HEK293 (cell line): ENCODE results near the gene RANBP1.

Experiments used
- CTCF ChIA-PET: fragments of 350-600 bp; formaldehyde crosslinking; extraction: SDS; loops from one replicate; lab custom pipeline; 2021; ENCODE audit warnings: antibody characterized with exemption; lab: Yijun Ruan, JAX
- POLR2A ChIA-PET: fragments of 300-600 bp; formaldehyde crosslinking; extraction: SDS; loops from one replicate; lab custom pipeline; 2020; ENCODE audit warnings: antibody characterized with exemption, inconsistent platforms; lab: Yijun Ruan, JAX
- H3K27ac ChIP-seq: fragments of 200-500 bp; sonication (Bioruptor generic); 2 replicates; pipeline ENCODE4 v1.5.1; 2014; ENCODE audit warnings: low read depth, low read length, control low read depth, inconsistent platforms; ENCODE audit errors: extremely low read depth
- H3K36me3 ChIP-seq, 2 experiments: fragments of 200-500 bp in 1 of 2; sonication (Bioruptor generic) in 1 of 2; 1 replicate in 1 of 2; 2 replicates in 1 of 2; pipeline ENCODE4 v1.5.1; 2014 to 2017; ENCODE audit warnings: inconsistent platforms in 2 of 2, low read length in 2 of 2; ENCODE audit not compliant: control insufficient read depth in 2 of 2, insufficient read depth in 1 of 2
- H3K4me1 ChIP-seq: fragments of 200-500 bp; sonication (Bioruptor generic); 2 replicates; pipeline ENCODE4 v1.5.1; 2014; ENCODE audit warnings: mild to moderate bottlenecking, low read length, inconsistent platforms; ENCODE audit not compliant: control insufficient read depth, insufficient read depth
- H3K4me3 ChIP-seq: 2 replicates; pipeline ENCODE4 v1.5.1; 2011; ENCODE audit warnings: low read depth, mild to moderate bottlenecking, control low read depth, low read length, moderate library complexity
- H3K9me3 ChIP-seq: fragments of 200-500 bp; sonication (Bioruptor generic); 2 replicates; pipeline ENCODE4 v1.5.1; 2014; ENCODE audit warnings: low read depth, low read length, inconsistent platforms; ENCODE audit not compliant: control insufficient read depth, insufficient read depth
- BCL11A ChIP-seq: fragments of 450-650 bp; formaldehyde crosslinking; IDR thresholded peaks from 2 replicates; pipeline ENCODE4 v1.5.1; 2016; ENCODE audit warnings: low read depth, missing biosample characterization, missing genetic modification characterization
- GLIS1 ChIP-seq: fragments of 450-650 bp; formaldehyde crosslinking; IDR thresholded peaks from 2 replicates; pipeline ENCODE4 v1.5.1; 2016; ENCODE audit warnings: missing biosample characterization, missing genetic modification characterization
- GLIS2 ChIP-seq: fragments of 450-650 bp; formaldehyde crosslinking; IDR thresholded peaks from 2 replicates; pipeline ENCODE4 v1.5.1; 2016; ENCODE audit warnings: missing biosample characterization, missing genetic modification characterization
- KLF8 ChIP-seq: fragments of 450-650 bp; formaldehyde crosslinking; IDR thresholded peaks from 2 replicates; pipeline ENCODE4 v1.5.1; 2016; ENCODE audit warnings: missing biosample characterization, missing genetic modification characterization
- KLF9 ChIP-seq: fragments of 450-650 bp; formaldehyde crosslinking; IDR thresholded peaks from 2 replicates; pipeline ENCODE4 v1.5.1; 2016; ENCODE audit warnings: missing biosample characterization, missing genetic modification characterization, low read depth
- SCRT2 ChIP-seq: fragments of 450-650 bp; formaldehyde crosslinking; IDR thresholded peaks from 2 replicates; pipeline ENCODE4 v1.5.1; 2016; ENCODE audit warnings: missing biosample characterization, missing genetic modification characterization
- WT1 ChIP-seq: fragments of 450-650 bp; formaldehyde crosslinking; IDR thresholded peaks from 2 replicates; pipeline ENCODE4 v1.5.1; 2016; ENCODE audit warnings: missing biosample characterization, missing genetic modification characterization
- ZBTB1 ChIP-seq: fragments of 450-650 bp; formaldehyde crosslinking; IDR thresholded peaks from 2 replicates; pipeline ENCODE4 v1.5.1; 2016; ENCODE audit warnings: missing biosample characterization, missing genetic modification characterization
- ZBTB17 ChIP-seq: fragments of 450-650 bp; formaldehyde crosslinking; IDR thresholded peaks from 2 replicates; pipeline ENCODE4 v1.5.1; 2016; ENCODE audit warnings: missing biosample characterization, missing genetic modification characterization
- ZFHX2 ChIP-seq: fragments of 450-650 bp; formaldehyde crosslinking; conservative IDR thresholded peaks from 2 replicates; pipeline ENCODE4 v1.5.1; 2016; ENCODE audit warnings: missing biosample characterization, missing genetic modification characterization
- ZFP37 ChIP-seq: fragments of 450-650 bp; formaldehyde crosslinking; IDR thresholded peaks from 2 replicates; pipeline ENCODE4 v1.5.1; 2016; ENCODE audit warnings: missing biosample characterization, missing genetic modification characterization
- ZNF174 ChIP-seq: fragments of 450-650 bp; formaldehyde crosslinking; IDR thresholded peaks from 2 replicates; pipeline ENCODE4 v1.5.0; 2017; ENCODE audit warnings: missing biosample characterization, mild to moderate bottlenecking, missing genetic modification characterization
- ZNF24 ChIP-seq: fragments of 450-650 bp; formaldehyde crosslinking; IDR thresholded peaks from 2 replicates; pipeline ENCODE4 v1.5.1; 2016; ENCODE audit warnings: missing biosample characterization, missing genetic modification characterization
- ZNF366 ChIP-seq: fragments of 450-650 bp; formaldehyde crosslinking; conservative IDR thresholded peaks from 2 replicates; pipeline ENCODE4 v1.5.1; 2016; ENCODE audit warnings: missing biosample characterization, missing genetic modification characterization
- ZNF521 ChIP-seq: fragments of 450-650 bp; formaldehyde crosslinking; IDR thresholded peaks from 2 replicates; pipeline ENCODE4 v1.5.1; 2017; ENCODE audit warnings: missing biosample characterization, mild to moderate bottlenecking, missing genetic modification characterization
- ZNF585B ChIP-seq: fragments of 450-650 bp; formaldehyde crosslinking; IDR thresholded peaks from 2 replicates; pipeline ENCODE4 v1.5.1; 2016; ENCODE audit warnings: missing biosample characterization, missing genetic modification characterization
- ZNF600 ChIP-seq: fragments of 450-650 bp; formaldehyde crosslinking; IDR thresholded peaks from 2 replicates; pipeline ENCODE4 v1.5.1; 2016; ENCODE audit warnings: missing biosample characterization, missing genetic modification characterization
- ZNF768 ChIP-seq: fragments of 450-650 bp; formaldehyde crosslinking; IDR thresholded peaks from 2 replicates; pipeline ENCODE4 v1.5.1; 2018; ENCODE audit warnings: missing biosample characterization, mild to moderate bottlenecking, missing genetic modification characterization
- ZNF837 ChIP-seq: fragments of 450-650 bp; formaldehyde crosslinking; IDR thresholded peaks from 2 replicates; pipeline ENCODE4 v1.5.1; 2016; ENCODE audit warnings: missing biosample characterization, missing genetic modification characterization
- ZXDB ChIP-seq: fragments of 450-650 bp; formaldehyde crosslinking; IDR thresholded peaks from 2 replicates; pipeline ENCODE4 v1.5.1; 2016; ENCODE audit warnings: missing biosample characterization, missing genetic modification characterization
- TF ChIP-seq, protein P1 (sequence below): fragments of 450-650 bp; IDR thresholded peaks from 2 replicates; pipeline ENCODE4 v1.5.1; 2018; ENCODE audit warnings: missing biosample characterization, mild to moderate bottlenecking, missing genetic modification characterization
- TF ChIP-seq, protein P2 (sequence below): fragments of 450-650 bp; formaldehyde crosslinking; IDR thresholded peaks from 2 replicates; pipeline ENCODE4 v1.5.1; 2016; ENCODE audit warnings: missing biosample characterization, missing genetic modification characterization
- TF ChIP-seq, protein P3 (sequence below): fragments of 450-650 bp; formaldehyde crosslinking; optimal IDR thresholded peaks from 2 replicates; pipeline ENCODE3; 2016; ENCODE audit warnings: missing biosample characterization, mild to moderate bottlenecking, missing genetic modification characterization
- TF ChIP-seq, protein P4 (sequence below): fragments of 450-650 bp; formaldehyde crosslinking; IDR thresholded peaks from 2 replicates; pipeline ENCODE4 v1.5.1; 2016; ENCODE audit warnings: missing biosample characterization, missing genetic modification characterization, low read depth
- TF ChIP-seq, protein P5 (sequence below): fragments of 450-650 bp; formaldehyde crosslinking; IDR thresholded peaks from 2 replicates; pipeline ENCODE4 v1.5.1; 2017; ENCODE audit warnings: missing biosample characterization, missing genetic modification characterization
- TF ChIP-seq, protein P6 (sequence below): fragments of 450-650 bp; formaldehyde crosslinking; IDR thresholded peaks from 2 replicates; pipeline ENCODE4 v1.5.1; 2017; ENCODE audit warnings: missing biosample characterization, missing genetic modification characterization

The RANBP1 gene

DNA sequence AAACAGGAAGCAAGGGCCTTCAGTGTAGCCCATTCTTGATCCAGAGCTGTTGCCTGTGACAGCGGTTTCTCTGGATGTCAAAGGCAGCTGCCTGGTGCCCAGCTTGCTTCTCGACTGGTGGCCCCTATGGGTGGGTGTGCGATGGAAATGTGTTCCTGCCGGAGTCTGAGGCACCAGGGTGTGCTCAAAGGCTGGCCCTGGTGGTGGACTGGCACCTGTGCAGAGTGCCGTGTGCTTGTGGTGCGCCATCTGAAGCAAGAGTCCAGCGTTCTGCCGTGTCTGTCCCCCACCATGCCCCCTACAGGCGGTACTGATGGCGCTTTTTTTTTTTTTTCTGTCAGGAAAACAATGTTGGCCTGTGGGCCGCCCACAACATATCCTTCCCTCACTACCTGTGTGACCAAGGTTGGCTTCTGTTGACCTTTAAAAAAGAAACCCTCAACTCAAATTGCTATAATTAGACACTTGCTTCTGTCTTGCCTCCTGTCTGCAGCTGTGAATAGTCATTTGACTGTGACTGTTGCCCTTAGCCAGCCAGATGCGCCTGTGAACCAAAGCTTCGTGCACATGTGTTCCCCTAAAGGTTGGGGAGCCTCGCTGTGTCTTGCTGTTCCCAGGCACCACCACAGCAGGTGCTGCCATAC, 4.7 kb upstream of the RANBP1 start:
- no peaks in the 10 kb centered on the region for H3K9me3 ChIP-seq
- H3K4me1 ChIP-seq = no peaks in the 10 kb centered on the region
- ChIA-PET POLR2A (interaction anchor here (0.7 to 1.5 kb wide), 7 partner anchors 15 to 146 kb away, joined by 3 to 5 read pairs (median 3); partner anchors contain the start of gene DGCR8), CTCF (interaction anchor here (0.6 to 1.4 kb wide), 13 partner anchors 9 to 159 kb away, joined by 3 to 7 read pairs (median 3); no protein-coding TSS in a partner anchor)
- peak overlapping the region; percentile 18; the same call in 1 of the 2 replicates for H3K27ac ChIP-seq
- peaks cover 4 to 99% of the 10 kb centered on the region in 2 experiments; a peak in 2 of 3 replicates for H3K36me3 ChIP-seq
- no peak overlapping the region for H3K4me3 ChIP-seq
- TF ChIP-seq, protein P1, sequence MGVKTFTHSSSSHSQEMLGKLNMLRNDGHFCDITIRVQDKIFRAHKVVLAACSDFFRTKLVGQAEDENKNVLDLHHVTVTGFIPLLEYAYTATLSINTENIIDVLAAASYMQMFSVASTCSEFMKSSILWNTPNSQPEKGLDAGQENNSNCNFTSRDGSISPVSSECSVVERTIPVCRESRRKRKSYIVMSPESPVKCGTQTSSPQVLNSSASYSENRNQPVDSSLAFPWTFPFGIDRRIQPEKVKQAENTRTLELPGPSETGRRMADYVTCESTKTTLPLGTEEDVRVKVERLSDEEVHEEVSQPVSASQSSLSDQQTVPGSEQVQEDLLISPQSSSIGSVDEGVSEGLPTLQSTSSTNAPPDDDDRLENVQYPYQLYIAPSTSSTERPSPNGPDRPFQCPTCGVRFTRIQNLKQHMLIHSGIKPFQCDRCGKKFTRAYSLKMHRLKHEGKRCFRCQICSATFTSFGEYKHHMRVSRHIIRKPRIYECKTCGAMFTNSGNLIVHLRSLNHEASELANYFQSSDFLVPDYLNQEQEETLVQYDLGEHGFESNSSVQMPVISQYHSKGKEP (tag by site-specific recombination) = 0 out of 2 replicates have a peak, but pooled peaks have one; percentile 14
- TF ChIP-seq ZBTB1 (no peak), ZNF521 (no peak), GLIS2 (tag by site-specific recombination) (peak; percentile 77), ZNF837 (tag by site-specific recombination) (0 out of 2 replicates have a peak, but pooled peaks have one; percentile 83), WT1 (peak; percentile 21; the same call in 1 of the 2 replicates), SCRT2 (tag by site-specific recombination) (peak; percentile 75), GLIS1 (tag by site-specific recombination) (no peak), ZNF585B (no peak), BCL11A (tag by site-specific recombination) (peak; percentile 53; the same call in 1 of the 2 replicates), ZNF768 (tag by site-specific recombination) (no peak), ZNF24 (no peak), ZBTB17 (tag by site-specific recombination) (peak; percentile 9; the same call in 1 of the 2 replicates), ZNF366 (tag by site-specific recombination) (no peak), ZFHX2 (tag by site-specific recombination) (peak; percentile 33; the same call in 1 of the 2 replicates), ZNF174 (tag by site-specific recombination) (no peak), KLF8 (peak; percentile 21; the same call in 1 of the 2 replicates), KLF9 (tag by site-specific recombination) (0 out of 2 replicates have a peak, but pooled peaks have one; percentile 24), ZNF600 (peak; percentile 93), ZXDB (tag by site-specific recombination) (peak; percentile 31; the same call in 1 of the 2 replicates), ZFP37 (tag by site-specific recombination) (peak; percentile 47; the same call in 1 of the 2 replicates)
- TF ChIP-seq, protein P2, sequence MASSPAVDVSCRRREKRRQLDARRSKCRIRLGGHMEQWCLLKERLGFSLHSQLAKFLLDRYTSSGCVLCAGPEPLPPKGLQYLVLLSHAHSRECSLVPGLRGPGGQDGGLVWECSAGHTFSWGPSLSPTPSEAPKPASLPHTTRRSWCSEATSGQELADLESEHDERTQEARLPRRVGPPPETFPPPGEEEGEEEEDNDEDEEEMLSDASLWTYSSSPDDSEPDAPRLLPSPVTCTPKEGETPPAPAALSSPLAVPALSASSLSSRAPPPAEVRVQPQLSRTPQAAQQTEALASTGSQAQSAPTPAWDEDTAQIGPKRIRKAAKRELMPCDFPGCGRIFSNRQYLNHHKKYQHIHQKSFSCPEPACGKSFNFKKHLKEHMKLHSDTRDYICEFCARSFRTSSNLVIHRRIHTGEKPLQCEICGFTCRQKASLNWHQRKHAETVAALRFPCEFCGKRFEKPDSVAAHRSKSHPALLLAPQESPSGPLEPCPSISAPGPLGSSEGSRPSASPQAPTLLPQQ (tag by site-specific recombination) = no peak
- TF ChIP-seq, protein P3, sequence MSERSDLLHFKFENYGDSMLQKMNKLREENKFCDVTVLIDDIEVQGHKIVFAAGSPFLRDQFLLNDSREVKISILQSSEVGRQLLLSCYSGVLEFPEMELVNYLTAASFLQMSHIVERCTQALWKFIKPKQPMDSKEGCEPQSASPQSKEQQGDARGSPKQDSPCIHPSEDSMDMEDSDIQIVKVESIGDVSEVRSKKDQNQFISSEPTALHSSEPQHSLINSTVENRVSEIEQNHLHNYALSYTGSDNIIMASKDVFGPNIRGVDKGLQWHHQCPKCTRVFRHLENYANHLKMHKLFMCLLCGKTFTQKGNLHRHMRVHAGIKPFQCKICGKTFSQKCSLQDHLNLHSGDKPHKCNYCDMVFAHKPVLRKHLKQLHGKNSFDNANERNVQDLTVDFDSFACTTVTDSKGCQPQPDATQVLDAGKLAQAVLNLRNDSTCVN (tag by site-specific recombination) = no peak
- TF ChIP-seq, protein P4, sequence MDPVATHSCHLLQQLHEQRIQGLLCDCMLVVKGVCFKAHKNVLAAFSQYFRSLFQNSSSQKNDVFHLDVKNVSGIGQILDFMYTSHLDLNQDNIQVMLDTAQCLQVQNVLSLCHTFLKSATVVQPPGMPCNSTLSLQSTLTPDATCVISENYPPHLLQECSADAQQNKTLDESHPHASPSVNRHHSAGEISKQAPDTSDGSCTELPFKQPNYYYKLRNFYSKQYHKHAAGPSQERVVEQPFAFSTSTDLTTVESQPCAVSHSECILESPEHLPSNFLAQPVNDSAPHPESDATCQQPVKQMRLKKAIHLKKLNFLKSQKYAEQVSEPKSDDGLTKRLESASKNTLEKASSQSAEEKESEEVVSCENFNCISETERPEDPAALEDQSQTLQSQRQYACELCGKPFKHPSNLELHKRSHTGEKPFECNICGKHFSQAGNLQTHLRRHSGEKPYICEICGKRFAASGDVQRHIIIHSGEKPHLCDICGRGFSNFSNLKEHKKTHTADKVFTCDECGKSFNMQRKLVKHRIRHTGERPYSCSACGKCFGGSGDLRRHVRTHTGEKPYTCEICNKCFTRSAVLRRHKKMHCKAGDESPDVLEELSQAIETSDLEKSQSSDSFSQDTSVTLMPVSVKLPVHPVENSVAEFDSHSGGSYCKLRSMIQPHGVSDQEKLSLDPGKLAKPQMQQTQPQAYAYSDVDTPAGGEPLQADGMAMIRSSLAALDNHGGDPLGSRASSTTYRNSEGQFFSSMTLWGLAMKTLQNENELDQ (tag by site-specific recombination) = no peak
- TF ChIP-seq, protein P5, sequence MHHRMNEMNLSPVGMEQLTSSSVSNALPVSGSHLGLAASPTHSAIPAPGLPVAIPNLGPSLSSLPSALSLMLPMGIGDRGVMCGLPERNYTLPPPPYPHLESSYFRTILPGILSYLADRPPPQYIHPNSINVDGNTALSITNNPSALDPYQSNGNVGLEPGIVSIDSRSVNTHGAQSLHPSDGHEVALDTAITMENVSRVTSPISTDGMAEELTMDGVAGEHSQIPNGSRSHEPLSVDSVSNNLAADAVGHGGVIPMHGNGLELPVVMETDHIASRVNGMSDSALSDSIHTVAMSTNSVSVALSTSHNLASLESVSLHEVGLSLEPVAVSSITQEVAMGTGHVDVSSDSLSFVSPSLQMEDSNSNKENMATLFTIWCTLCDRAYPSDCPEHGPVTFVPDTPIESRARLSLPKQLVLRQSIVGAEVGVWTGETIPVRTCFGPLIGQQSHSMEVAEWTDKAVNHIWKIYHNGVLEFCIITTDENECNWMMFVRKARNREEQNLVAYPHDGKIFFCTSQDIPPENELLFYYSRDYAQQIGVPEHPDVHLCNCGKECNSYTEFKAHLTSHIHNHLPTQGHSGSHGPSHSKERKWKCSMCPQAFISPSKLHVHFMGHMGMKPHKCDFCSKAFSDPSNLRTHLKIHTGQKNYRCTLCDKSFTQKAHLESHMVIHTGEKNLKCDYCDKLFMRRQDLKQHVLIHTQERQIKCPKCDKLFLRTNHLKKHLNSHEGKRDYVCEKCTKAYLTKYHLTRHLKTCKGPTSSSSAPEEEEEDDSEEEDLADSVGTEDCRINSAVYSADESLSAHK = peak; percentile 59; the same call in 1 of the 2 replicates
- TF ChIP-seq, protein P6, sequence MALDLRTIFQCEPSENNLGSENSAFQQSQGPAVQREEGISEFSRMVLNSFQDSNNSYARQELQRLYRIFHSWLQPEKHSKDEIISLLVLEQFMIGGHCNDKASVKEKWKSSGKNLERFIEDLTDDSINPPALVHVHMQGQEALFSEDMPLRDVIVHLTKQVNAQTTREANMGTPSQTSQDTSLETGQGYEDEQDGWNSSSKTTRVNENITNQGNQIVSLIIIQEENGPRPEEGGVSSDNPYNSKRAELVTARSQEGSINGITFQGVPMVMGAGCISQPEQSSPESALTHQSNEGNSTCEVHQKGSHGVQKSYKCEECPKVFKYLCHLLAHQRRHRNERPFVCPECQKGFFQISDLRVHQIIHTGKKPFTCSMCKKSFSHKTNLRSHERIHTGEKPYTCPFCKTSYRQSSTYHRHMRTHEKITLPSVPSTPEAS (tag by site-specific recombination) = no peak; the same call in 1 of the 2 replicates
